Endometrium (tissue), 2 donors: ENCODE results near the gene GADD45B.
"Not testable (repeated sequence)": the region's sequence is repeated elsewhere in the genome, so short reads cannot be mapped to it uniquely, and the experiment has no call there.

ENCODE experiments used
- FAIRE-seq: peaks from 2 replicates; lab custom pipeline; 2012; peaks lifted over from hg19 to GRCh38; lab: Jason Lieb, UNC
- donor health status: control.
- donor health status: control.

Gene GADD45B

DNA sequence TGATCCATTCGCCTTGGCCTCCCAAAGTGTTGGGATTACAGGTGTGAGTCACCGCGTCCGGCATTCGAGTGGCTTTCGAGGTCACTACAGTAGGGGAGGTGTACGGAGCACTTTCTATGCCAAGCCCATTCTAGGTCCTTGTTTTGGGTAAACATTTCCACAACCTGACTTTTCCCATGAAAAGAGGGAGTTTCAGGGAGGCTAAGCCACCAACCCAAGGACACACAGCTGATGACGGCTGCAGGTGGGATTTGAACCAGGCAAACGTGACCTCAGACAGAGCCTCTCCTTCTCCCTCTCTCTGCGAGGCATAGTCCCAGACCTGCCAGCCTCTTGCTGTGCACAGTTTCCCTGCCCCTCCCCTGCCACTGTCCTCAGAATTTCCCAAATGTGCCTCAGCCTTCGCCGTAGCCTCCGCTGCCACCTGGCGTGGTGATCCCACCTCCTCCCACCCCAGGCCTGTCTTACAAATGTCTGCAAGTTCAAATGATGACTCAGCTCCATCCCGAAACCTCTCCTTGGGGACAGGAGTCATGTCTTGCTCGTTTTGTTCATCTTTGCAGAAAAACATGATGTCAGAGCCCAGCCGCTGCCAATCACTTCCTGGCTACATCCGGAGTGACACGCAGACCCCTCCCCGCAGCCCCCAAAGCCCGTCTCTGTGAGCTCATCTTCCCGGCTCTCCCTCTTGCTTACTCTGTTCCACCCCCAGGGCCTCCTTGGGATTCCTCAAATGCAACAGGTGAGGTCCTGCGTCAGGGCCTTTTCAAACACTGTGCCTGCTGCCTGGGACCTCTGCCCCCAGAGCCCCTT, 6.6 kb upstream of the GADD45B start:
- no peak for FAIRE-seq

DNA sequence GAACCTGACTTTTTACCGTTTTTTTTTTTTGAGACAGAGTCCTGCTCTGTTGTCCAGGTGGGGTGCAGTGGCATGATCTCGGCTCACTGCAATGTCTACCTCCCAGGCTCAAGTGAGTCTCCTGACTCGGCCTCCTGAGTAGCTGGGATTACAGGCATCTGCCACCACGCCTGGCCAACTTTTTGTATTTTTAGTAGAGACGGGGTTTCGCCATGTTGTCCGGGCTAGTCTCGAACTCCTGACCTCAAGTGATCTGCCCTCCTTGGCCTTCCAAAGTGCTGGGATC, 6.1 kb upstream of the GADD45B start:
- FAIRE-seq: not testable (repeated sequence)

DNA sequence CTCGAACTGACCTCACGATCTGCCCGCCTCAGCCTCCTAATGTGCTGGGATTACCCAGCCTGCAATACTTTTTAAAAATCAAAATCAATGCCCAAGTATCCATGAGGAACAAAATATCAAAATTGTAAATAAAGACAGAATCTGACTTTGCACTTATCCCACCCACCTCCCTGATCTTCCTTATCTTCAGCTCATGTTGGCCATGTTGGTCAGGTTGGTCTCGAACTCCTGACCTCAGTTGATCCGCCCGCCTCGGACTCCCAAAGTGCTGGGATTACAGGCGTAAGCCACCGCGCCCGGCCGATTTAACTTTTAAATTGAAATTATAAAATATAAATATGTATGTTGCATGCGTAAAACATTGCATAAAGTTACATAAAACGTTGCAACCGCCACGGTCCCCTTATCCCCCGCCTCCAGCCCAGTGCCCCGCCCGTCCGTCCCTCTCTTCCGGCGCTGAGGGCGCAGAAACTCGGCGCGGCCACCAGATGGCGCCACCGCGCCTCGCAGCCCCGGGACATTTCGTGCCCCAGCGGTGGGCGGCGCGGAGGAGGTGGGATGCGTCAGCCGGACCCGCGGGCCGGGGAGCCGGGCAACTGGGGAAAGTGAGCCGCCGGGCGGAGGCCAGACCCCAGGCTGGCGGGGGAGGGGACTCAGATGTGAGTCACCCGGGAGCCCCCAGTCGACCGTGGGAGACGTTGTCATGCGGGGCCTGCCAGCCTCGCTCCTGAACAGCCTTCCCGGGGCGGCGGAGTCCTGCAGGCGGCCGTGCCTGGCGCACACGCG, 1.5 kb upstream of the GADD45B start:
- no peak for FAIRE-seq

DNA sequence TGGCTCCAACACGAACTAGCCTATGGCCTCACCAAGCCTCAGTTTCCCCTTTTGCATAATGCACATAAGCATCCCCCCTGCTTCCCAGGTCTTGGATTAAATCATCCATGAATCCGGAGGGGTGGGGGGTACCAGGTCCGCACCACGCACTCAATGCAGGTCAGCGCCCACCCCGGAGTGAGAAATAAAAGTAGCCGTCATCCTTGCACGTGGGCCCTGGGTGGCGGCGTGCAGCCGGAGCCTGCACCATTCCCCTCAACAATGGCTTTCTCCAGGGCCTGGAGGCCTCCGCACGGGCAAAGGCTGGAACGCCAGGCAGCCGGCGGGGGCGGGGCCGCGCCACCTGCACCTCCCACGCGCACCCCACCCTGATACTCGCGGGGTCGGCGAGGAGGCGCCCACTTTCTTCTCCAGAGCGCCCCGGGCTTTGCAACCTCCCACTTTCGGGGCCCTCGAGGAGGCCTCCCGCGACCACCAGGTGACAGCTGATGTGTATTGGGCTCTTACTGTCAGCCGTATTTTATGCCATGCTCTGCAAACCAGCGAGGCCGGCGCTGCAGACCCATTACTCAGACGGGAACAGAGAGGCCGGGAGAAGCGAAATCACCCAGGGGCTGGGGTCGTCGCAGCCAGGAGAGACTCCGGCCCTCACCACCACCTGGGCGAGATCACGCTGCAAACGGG, 767 bp upstream of the GADD45B start:
- no peak for FAIRE-seq

DNA sequence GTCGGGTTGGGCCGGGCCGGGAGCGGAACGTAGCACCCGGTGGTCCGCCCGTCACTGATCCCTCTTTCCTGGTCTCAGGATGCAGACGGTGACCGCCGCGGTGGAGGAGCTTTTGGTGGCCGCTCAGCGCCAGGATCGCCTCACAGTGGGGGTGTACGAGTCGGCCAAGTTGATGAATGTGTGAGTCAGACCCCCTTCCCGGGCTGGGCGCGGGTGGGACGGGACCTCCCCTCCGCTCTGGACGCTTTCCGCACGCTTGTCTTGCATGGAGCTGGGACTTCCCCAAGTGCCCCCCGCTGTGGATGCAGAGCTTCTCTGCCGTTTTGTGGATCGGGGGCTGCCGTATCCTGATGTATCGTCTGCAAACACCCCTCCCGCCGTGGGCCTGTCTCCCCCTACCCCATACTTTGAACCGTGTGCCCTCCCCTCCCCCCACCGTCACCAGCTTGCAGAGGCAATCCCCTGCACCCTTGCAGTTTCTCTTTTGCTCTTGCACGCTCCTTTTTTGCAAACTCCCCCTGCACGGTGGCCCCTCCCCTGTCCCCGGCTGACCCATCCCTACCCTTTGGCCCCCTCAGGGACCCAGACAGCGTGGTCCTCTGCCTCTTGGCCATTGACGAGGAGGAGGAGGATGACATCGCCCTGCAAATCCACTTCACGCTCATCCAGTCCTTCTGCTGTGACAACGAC, 669 bp downstream of the GADD45B start:
- FAIRE-seq: no peak

DNA sequence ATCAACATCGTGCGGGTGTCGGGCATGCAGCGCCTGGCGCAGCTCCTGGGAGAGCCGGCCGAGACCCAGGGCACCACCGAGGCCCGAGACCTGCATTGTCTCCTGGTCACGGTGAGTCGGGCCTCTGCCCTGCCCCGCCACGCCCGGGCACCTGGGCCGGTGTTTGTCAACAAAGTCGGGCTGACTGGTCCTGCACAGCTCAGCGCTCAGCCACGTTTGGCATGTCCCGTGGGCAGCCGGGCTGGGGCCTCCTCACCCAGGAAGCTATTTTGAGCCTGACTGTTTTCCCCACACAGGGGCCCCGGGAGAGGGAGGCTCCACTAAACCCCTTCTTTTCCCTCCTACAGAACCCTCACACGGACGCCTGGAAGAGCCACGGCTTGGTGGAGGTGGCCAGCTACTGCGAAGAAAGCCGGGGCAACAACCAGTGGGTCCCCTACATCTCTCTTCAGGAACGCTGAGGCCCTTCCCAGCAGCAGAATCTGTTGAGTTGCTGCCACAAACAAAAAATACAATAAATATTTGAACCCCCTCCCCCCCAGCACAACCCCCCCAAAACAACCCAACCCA, 1.3 kb downstream of the GADD45B start:
- no peak for FAIRE-seq

DNA sequence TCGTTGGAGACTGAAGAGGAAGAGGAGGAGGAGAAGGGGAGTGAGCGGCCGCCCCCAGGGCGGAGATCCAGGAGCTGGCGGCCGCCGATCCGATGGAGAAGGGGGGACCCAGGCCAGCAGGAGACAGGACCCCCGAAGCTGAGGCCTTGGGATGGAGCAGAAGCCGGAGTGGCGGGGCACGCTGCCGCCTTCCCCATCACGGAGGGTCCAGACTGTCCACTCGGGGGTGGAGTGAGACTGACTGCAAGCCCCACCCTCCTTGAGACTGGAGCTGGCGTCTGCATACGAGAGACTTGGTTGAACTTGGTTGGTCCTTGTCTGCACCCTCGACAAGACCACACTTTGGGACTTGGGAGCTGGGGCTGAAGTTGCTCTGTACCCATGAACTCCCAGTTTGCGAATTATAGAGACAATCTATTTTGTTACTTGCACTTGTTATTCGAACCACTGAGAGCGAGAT, 1.8 kb downstream of the GADD45B start:
- no peak for FAIRE-seq

DNA sequence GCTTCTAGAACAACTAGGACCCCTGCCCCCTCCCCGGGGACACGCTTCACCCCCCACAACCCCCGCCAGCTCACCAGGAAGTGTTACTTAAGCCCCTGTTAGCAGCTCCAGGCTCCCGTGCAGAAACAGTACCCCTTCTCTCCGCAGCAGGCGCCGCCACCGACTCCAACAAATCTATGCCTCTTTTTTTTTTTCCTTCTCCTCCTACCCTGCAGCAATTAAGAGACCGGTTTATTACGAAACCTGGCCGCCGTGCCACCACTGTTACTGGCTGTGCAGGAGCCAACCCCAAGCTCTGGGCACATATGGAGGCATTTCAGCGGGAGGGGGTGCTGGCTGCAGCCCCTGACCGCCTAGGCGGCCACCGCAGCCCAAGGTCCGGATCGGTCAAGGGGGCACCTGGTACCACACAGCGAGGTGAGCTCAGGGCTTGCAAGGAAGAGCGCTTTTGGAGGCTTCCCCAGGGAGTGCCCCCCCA, 2.4 kb downstream of the GADD45B start:
- FAIRE-seq: no peak

DNA sequence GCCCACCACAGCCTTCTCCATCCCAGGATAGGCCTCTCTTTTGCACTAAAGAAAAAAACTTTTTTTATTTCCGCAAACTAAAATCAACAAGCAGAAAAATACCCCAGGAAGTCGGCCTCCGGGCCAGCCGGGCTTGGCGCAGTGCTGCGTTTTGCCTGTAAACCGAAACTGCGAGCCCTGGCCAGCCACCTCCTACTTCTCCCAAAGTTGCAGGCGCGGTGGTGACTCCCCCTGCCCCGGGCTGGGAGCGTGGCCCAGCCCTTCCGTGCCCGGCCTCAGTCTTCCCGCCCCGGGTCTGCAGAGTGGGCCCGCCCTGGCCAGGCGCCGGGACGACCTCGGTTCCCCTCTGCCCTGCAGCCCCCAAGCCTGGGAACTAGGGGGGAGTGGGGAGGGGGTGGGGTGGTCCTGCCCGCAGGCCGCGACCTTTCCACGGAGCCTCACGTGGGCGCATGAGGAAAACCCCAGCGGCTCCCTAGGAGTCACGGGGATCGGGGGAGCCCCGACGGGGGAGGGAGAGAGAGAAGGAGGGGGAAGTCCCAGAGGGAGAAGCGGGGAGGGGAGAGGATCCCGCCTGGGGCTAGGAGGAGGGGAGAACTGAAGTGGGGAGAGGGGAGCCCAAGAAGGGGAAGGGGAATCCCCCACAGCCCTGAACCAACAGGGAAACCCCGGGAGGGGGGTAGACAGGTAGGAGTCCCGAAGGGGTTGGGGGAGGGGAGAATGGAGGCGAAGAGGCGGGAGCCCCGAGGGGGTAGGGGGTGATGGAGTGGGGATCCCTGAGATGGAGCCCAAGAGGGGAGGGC, 3.0 kb downstream of the GADD45B start:
- FAIRE-seq: no peak

DNA sequence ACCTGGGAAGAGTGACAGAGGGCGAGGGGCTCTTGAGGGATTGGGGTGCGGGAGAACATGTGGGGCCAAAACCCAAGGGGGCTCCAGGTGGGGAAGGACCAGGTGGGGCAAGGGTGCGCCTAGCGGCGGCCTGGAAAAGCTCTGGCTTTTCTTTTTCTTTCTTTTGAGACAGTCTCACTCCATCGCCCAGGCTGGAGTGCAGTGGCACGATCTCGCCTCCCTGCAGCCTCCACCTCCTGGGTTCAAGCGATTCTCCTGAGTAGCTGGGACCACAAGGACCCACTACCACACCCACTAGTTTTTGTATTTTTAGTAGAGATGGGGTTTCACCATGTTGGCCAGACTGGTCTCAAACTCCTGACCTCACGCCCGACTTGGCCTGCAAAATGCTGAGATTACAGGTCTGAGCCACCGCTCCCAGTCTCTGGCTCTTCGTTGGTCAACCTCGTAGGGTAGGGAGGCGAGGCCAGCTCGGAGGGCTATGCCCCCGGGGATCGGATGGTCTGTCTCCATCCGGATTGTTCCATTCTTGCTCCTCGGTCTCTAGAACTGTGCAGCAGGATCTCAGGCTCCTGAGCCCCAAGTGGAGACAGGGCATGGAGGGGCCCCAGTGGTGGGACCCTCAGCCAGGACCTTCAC, 3.7 kb downstream of the GADD45B start:
- no peak for FAIRE-seq

DNA sequence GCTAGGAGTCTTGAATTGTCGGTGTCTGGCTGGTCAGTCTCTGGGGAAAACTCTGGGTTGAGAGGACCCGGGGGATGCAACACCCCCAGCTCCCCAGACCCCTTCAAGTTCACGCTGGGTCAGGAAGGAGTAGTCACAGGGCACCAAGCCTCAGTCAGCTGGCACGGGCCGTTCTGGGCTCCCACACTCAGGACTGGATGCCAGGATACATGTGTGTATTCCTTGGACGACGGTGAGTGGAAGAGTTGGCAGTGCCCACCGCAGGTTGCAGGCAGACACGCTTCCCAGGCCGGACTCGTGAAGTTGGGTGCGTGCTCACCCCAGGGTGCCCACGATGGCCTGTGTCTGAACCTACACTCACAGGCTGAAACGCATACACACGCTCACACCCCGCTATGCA, 5.5 kb downstream of the GADD45B start:
- no peak for FAIRE-seq

DNA sequence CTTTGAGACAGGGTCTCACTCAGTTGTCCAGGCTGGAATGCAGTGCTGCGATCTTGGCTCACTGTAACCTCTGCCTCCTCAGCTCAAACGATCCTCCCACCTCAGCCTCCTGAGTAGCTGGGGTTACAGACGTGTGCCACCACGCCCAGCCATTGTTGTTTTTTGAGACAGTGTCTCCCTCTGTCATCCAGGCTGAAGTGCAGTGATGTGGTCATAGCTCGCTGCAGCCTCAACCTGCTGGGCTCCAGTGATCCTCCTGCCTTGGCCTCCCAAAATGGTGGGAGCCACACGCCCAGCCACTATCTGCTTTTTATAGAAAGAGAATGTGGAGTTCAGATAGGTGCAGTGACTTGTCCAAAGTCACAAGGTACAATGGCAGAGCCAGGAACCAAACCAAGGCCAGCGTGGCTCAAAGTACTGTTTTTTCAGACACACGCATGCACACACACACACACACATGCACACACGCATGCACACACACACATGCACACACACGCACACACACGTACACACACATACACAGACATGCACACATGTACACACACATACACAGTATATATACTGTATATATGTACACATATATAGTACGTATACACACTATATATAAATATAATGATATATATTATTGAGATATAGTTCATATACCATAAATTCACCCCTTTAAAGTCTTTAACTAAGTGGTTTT, 6.6 kb downstream of the GADD45B start:
- FAIRE-seq: no peak

DNA sequence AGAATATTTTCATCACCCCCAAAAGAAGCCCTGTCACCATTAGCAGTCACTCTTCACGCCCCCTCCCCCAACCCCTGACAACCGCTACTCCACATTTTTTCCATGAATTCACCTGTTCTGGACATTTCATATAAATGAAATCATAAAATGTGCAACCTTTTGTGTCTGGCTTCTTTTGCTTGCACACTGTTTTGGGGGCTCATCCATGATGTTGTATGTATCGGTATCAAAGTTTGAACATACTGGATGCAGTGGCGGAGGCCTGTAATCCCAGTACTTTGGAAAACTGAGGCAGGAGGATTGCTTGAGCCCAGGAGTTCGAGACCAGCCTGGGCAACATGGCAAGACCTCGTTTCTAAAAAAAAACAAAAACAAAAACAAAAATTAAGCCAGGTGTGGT, 7.2 kb downstream of the GADD45B start:
- no peak for FAIRE-seq

DNA sequence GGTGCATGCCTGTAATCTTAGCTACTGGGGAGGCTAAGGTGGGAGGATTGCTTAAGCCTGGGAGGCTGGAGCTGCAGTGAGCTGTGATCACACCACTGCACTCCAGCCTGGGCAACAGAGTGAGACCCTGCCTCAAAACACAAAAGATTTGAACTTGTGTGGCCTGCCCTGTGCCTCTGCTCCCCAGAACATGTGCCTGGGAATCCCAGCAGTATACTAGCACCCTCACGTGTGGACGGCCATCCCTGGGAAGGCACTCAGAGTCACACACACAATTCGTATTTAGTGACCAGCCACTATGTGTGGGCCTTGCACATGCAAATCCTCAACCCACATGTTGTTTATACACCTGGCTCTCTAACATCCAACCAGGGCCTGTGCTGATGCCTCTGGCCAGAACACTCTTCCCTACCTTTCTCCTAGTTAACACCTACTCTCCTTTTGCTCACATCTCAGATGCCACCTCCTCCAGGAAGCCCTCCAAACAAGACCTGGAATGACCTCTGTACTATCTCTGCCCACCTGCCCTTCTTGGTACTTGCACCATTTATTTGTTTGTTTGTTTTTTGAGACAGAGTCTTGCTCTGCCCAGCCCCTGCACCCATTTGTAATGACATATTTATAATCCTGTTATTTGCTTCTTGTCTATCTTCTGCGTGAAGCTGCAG, 7.7 kb downstream of the GADD45B start:
- FAIRE-seq: no peak

DNA sequence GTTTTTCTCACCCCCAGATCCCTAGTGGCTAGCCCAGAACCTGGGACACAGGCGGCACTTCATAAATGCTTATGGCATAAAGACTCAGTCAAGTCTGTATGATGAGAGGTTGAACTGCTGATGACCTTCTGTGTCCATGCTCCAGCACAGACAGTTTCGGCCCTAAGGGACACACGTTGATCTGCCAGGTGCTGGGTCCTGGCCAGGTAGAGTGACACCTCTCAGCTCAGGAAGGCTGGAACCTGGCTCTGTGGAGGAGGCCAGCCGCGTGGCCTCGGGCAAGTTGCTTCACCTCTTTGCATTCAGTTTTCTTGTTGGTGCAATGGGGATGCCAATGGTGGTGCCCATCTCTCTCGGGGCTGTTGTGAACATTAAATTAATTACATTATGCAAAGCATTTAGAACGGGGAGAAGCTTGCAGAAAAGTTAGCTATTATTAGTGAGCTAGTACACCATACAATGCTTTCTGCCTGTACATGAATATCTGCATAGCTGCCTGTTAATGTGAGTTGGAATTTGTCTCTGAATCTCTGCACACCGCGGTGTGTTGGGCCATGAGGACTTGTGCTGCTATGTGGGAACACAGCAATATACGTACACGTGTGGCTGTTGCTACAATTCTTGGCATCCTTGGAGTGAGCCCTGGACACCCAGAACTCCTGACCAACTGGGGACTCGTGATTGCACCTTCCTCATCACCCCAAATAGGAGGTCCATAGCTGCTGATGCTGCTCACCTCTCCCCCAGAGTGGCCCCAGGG, 8.4 kb downstream of the GADD45B start:
- no peak for FAIRE-seq

DNA sequence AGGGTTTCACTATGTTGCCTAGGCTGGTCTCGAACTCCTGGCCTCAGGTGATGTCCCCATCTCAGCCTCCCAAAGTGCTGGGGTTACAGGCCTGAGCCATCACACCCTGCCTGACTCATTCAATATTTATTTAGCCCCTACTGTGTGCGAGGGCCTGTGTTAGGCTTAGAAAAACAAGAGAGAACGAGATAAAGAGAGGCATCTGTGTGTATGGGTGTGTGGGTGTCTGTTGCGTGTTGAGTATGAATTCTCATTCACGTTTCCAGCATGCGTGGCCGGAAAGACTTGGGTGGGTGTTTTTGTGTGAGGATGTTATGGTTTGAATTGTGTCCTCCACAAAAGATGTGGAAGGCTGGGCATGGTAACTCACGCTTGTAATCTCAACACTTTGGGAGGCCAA, 9.5 kb downstream of the GADD45B start:
- FAIRE-seq: no peak

DNA sequence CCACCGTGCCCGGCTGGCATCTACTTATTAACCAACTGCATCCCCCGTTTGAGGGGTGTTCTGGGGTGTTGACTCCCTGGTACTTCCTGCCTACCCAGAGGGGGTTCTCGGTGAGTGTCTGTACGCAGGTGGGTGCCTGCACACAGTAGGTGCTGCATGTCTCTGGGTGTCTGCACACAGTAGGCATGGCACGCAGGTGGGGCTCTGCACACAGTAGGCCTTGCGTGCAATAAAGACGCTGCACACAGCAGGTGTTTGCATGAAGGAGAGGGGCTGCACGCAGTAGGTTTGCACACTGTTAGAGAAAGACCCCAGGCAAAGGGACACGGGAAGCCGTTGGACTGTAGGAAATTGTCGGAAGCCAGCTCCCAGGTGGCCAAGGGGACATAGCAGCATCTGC, 11.2 kb downstream of the GADD45B start:
- no peak for FAIRE-seq

DNA sequence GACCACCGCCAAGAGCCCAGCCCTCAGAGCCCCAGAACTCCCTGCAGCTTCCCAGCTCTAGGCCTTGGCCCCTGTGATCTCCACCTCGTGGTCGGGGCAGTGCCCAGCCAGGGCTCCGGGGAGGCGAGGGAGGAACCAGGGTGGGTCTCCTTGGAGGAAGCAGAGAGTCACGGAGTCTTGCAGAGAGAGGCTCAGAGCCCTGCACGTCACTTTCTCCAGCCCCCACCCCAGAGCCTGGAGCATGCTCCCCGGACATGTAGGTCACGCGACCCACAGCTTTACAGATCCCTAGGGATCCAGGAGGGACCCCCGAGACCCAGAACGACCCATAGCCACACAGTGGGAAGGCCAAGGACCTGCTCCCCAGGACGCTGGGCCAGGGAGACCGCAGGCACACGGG, 11.9 kb downstream of the GADD45B start:
- no peak for FAIRE-seq
